H1 (cell line): ENCODE data around the gene ESRP2. TPM values are rescaled to one million over a fixed set of nuclear protein-coding genes. Genes with fewer than 3 reads are reported as not detected.

Source experiments
- CTCF ChIA-PET: fragments of 300-600 bp; sonication (Branson Sonifier 250); formaldehyde crosslinking; loops from one replicate; lab custom pipeline; 2021; ENCODE audit not compliant: partially characterized antibody; lab: Charles Lee
- POLR2A ChIA-PET: fragments of 300-600 bp; sonication (Branson Sonifier 250); formaldehyde crosslinking; loops from one replicate; lab custom pipeline; 2021; ENCODE audit warnings: inconsistent platforms; ENCODE audit not compliant: partially characterized antibody; lab: Charles Lee
- DNase-seq, 2 experiments: peaks; one replicate each; pipeline versions ENCODE4 v3.0.0 to v3.0.0-alpha.2; 2010 to 2022; ENCODE audit warnings: low spot score in 2 of 2, low read depth in 1 of 2, mixed read lengths in 1 of 2
- FAIRE-seq: peaks from 2 replicates; lab custom pipeline; 2011; peaks lifted over from hg19 to GRCh38; lab: Jason Lieb, UNC
- H2AFZ ChIP-seq: 2 replicates; pipeline ENCODE4 v1.8.1; 2012; ENCODE audit warnings: low read length, inconsistent platforms
- H2AK5ac ChIP-seq: 2 replicates; pipeline ENCODE4 v1.6.1; 2013; ENCODE audit warnings: low read depth, low read length
- H2BK120ac ChIP-seq: replicated peaks from 2 replicates; pipeline ENCODE3; 2013; ENCODE audit warnings: low read depth, low read length, inconsistent platforms
- H2BK12ac ChIP-seq: 2 replicates; pipeline ENCODE4 v1.6.1; 2013; ENCODE audit warnings: low read depth, low read length
- H2BK15ac ChIP-seq: 2 replicates; pipeline ENCODE4 v1.6.1; 2013; ENCODE audit warnings: low read length
- H2BK20ac ChIP-seq: 2 replicates; pipeline ENCODE4 v1.6.1; 2013; ENCODE audit warnings: low read length
- H2BK5ac ChIP-seq: 2 replicates; pipeline ENCODE4 v1.6.1; 2013; ENCODE audit warnings: low read depth, low read length
- H3K14ac ChIP-seq: 2 replicates; pipeline ENCODE4 v1.6.1; 2013; ENCODE audit warnings: inconsistent platforms; ENCODE audit not compliant: insufficient read length
- H3K18ac ChIP-seq: 2 replicates; pipeline ENCODE4 v1.6.1; 2013; ENCODE audit warnings: low read length; ENCODE audit errors: extremely low read depth
- H3K23ac ChIP-seq: 2 replicates; pipeline ENCODE4 v1.6.1; 2013; ENCODE audit warnings: inconsistent platforms; ENCODE audit not compliant: insufficient read length
- H3K23me2 ChIP-seq: 2 replicates; pipeline ENCODE4 v1.6.1; 2013; ENCODE audit warnings: low read depth, low read length
- H3K27ac ChIP-seq: 2 replicates; pipeline ENCODE4 v1.6.1; 2011; ENCODE audit warnings: low read depth, low read length, inconsistent platforms
- H3K27me3 ChIP-seq, 4 experiments: replicated peaks in 1 of 4; 1 replicate in 1 of 4; 2 replicates in 3 of 4; pipeline versions ENCODE4 v1.6.1 to v1.8.1; 2011 to 2013; ENCODE audit warnings: low read length in 3 of 4, mild to moderate bottlenecking in 3 of 4, inconsistent platforms in 2 of 4, mixed read lengths in 2 of 4, moderate library complexity in 1 of 4; ENCODE audit not compliant: control insufficient read depth in 3 of 4, insufficient read depth in 3 of 4; ENCODE audit errors: extremely low read depth in 1 of 4
- H3K36me3 ChIP-seq, 4 experiments: 2 replicates each; pipeline versions ENCODE4 v1.6.1 to v1.8.1; 2011 to 2013; ENCODE audit warnings: mild to moderate bottlenecking in 4 of 4, low read length in 3 of 4, moderate library complexity in 2 of 4, control low read depth in 1 of 4, inconsistent platforms in 1 of 4; ENCODE audit not compliant: insufficient read depth in 4 of 4, control insufficient read depth in 2 of 4
- H3K4ac ChIP-seq: replicated peaks from 2 replicates; pipeline ENCODE3; 2013; ENCODE audit warnings: low read length, low read depth, mixed read lengths, inconsistent platforms; ENCODE audit not compliant: insufficient read length
- H3K4me1 ChIP-seq, 4 experiments: replicated peaks in 1 of 4; 1 replicate in 1 of 4; 2 replicates in 3 of 4; pipeline versions ENCODE4 v1.6.1 to v1.8.1; 2011 to 2013; ENCODE audit warnings: low read length in 3 of 4, inconsistent platforms in 2 of 4, mixed read lengths in 1 of 4; ENCODE audit not compliant: insufficient read depth in 4 of 4, control insufficient read depth in 3 of 4
- H3K4me2 ChIP-seq, 2 experiments: 2 replicates each; pipeline versions ENCODE4 v1.6.1 to v1.8.1; 2011 to 2013; ENCODE audit warnings: low read depth in 2 of 2, low read length in 2 of 2, control low read depth in 1 of 2, inconsistent platforms in 1 of 2, mild to moderate bottlenecking in 1 of 2; ENCODE audit not compliant: insufficient read depth in 1 of 2
- H3K4me3 ChIP-seq, 4 experiments: fragments of 200-600, 300-600 bp in 1 of 4; sonication (generic), shearing (Covaris generic), sonication (Bioruptor Twin) in 1 of 4; 2 replicates each; pipeline versions ENCODE4 v1.5.1 to v1.8.1; 2011 to 2016; ENCODE audit warnings: low read length in 4 of 4, low read depth in 3 of 4, control low read depth in 2 of 4, inconsistent platforms in 2 of 4, mild to moderate bottlenecking in 2 of 4, mixed read lengths in 1 of 4, moderate library complexity in 1 of 4; ENCODE audit not compliant: insufficient read depth in 2 of 4; ENCODE audit errors: extremely low read depth in 1 of 4
- H3K56ac ChIP-seq: replicated peaks from 2 replicates; pipeline ENCODE3; 2013; ENCODE audit warnings: low read depth, mild to moderate bottlenecking, mixed read lengths, low read length, inconsistent platforms; ENCODE audit not compliant: insufficient read length
- H3K79me1 ChIP-seq: 2 replicates; pipeline ENCODE4 v1.6.1; 2013; ENCODE audit warnings: low read depth, low read length, control low read depth
- H3K79me2 ChIP-seq, 2 experiments: 2 replicates each; pipeline versions ENCODE4 v1.6.1 to v1.8.1; 2012 to 2013; ENCODE audit warnings: low read length in 2 of 2, mild to moderate bottlenecking in 2 of 2, inconsistent platforms in 1 of 2; ENCODE audit not compliant: insufficient read depth in 2 of 2, control insufficient read depth in 1 of 2
- H3K9ac ChIP-seq, 4 experiments: replicated peaks in 1 of 4; 1 replicate in 1 of 4; 2 replicates in 3 of 4; pipeline versions ENCODE4 v1.6.1 to v1.8.1; 2011 to 2013; ENCODE audit warnings: low read depth in 3 of 4, low read length in 3 of 4, control low read depth in 2 of 4, mild to moderate bottlenecking in 2 of 4, moderate library complexity in 2 of 4, inconsistent platforms in 1 of 4; ENCODE audit errors: extremely low read depth in 1 of 4
- H3K9me3 ChIP-seq, 2 experiments: 2 replicates each; pipeline versions ENCODE4 v1.6.1 to v1.8.1; 2012 to 2013; ENCODE audit warnings: mild to moderate bottlenecking in 2 of 2, moderate library complexity in 2 of 2, control low read depth in 1 of 2, inconsistent platforms in 1 of 2, low read depth in 1 of 2, low read length in 1 of 2, mixed read lengths in 1 of 2; ENCODE audit not compliant: insufficient read depth in 2 of 2
- H4K20me1 ChIP-seq, 2 experiments: replicated peaks in 1 of 2; 2 replicates each; pipeline versions ENCODE3 to v1.8.1; 2011 to 2013; ENCODE audit warnings: inconsistent platforms in 2 of 2, low read length in 2 of 2, mild to moderate bottlenecking in 1 of 2; ENCODE audit not compliant: insufficient read depth in 2 of 2, control insufficient read depth in 1 of 2
- H4K5ac ChIP-seq: 2 replicates; pipeline ENCODE4 v1.6.1; 2013; ENCODE audit warnings: low read length, low read depth, mixed read lengths, inconsistent platforms; ENCODE audit not compliant: insufficient read length
- H4K8ac ChIP-seq: 2 replicates; pipeline ENCODE4 v1.8.0; 2013; ENCODE audit warnings: mild to moderate bottlenecking, moderate library complexity, low read length, inconsistent platforms; ENCODE audit not compliant: insufficient read depth; ENCODE audit errors: extremely low read depth
- H4K91ac ChIP-seq: replicated peaks from 2 replicates; pipeline ENCODE3; 2013; ENCODE audit warnings: low read length, mixed read lengths, inconsistent platforms; ENCODE audit not compliant: insufficient read length
- ASH2L ChIP-seq: fragments of 200-600, 300-600 bp; sonication (generic); IDR thresholded peaks from one replicate; pipeline ENCODE4 v1.7.1; 2017; ENCODE audit warnings: low read length
- EP300 ChIP-seq, 2 experiments: IDR thresholded peaks; 1 replicate in 1 of 2; 2 replicates in 1 of 2; pipeline ENCODE4 v1.6.1; 2011 to 2012; ENCODE audit warnings: low read depth in 2 of 2, low read length in 2 of 2, mild to moderate bottlenecking in 2 of 2, borderline replicate concordance in 1 of 2, inconsistent platforms in 1 of 2, moderate library complexity in 1 of 2
- GTF2F1 ChIP-seq: IDR thresholded peaks from 2 replicates; pipeline ENCODE4 v1.6.1; 2012; ENCODE audit warnings: low read depth, low read length, improper control_type of control experiment, borderline replicate concordance
- JUN ChIP-seq: IDR thresholded peaks from 2 replicates; pipeline ENCODE4 v1.6.1; 2011; ENCODE audit warnings: low read depth, mild to moderate bottlenecking, improper control_type of control experiment, low read length
- JUND ChIP-seq: IDR thresholded peaks from 2 replicates; pipeline ENCODE4 v1.6.1; 2011; ENCODE audit warnings: mild to moderate bottlenecking, improper control_type of control experiment, low read length
- RNF2 ChIP-seq: fragments of 200-900, 300-1000 bp; sonication (generic); IDR thresholded peaks from 2 replicates; pipeline ENCODE4 v1.7.1; 2016; ENCODE audit warnings: borderline replicate concordance, low read depth, mild to moderate bottlenecking, antibody characterized with exemption, low read length; ENCODE audit not compliant: poor library complexity, severe bottlenecking; ENCODE audit errors: missing control alignments
- SIX5 ChIP-seq: IDR thresholded peaks from 2 replicates; pipeline ENCODE4 v1.6.1; 2011; ENCODE audit warnings: mild to moderate bottlenecking, low read depth, low read length
- SP4 ChIP-seq: IDR thresholded peaks from 2 replicates; pipeline ENCODE4 v1.6.1; 2012; ENCODE audit warnings: low read length, inconsistent platforms
- TAF1 ChIP-seq: IDR thresholded peaks from 2 replicates; pipeline ENCODE4 v1.6.1; 2011; ENCODE audit warnings: mild to moderate bottlenecking, low read depth, low read length
- WGBS, 2 experiments: shearing (Covaris generic) in 1 of 2; methylation state at CpG; one replicate each; pipeline versions ENCODE4 v1.1.6 to v1.1.7; 2013 to 2015; ENCODE audit warnings: low lambda C conversion rate in 2 of 2, mixed read lengths in 2 of 2, inconsistent platforms in 1 of 2, low coverage in 1 of 2, missing lambda C conversion rate in 1 of 2; ENCODE audit not compliant: insufficient replicate concordance in 2 of 2, insufficient coverage in 1 of 2, insufficient read length in 1 of 2; ENCODE audit errors: extremely low coverage in 1 of 2, missing lambda C conversion rate in 1 of 2; 5-methylcytosine and 5-hydroxymethylcytosine counted together
- polyA plus RNA-seq, 7 experiments: library from polyadenylated mRNA; depleted of rRNA in 3 of 7; stranded (reverse) in 5 of 7; unstranded in 2 of 7; fragments of >200 nt in 5 of 7; fragments of 200-250 nt in 2 of 7; gene quantifications; 1 replicate in 5 of 7; 2 replicates in 1 of 7; 4 replicates in 1 of 7; pipeline versions ENCODE4 v1.2.1 to v1.2.3, GENCODE V29; 2011 to 2013; ENCODE audit warnings: missing spikeins in 2 of 7, mixed read lengths in 2 of 7
- total RNA-seq: library from RNA; stranded (reverse); fragmentation: NEBNext Ultra II Directional; extraction: Animal tissue kit (Norgen Biotek cat#: 25700); gene quantifications from 2 replicates; pipeline ENCODE4 v1.2.1, GENCODE V29; 2021
- TF ChIP-seq, protein P1 (sequence below), 3 experiments: IDR thresholded peaks; 1 replicate in 2 of 3; 2 replicates in 1 of 3; pipeline versions ENCODE4 v1.5.1 to v1.6.1; 2011; ENCODE audit warnings: low read length in 3 of 3, mild to moderate bottlenecking in 3 of 3, inconsistent platforms in 2 of 3, low read depth in 1 of 3, moderate library complexity in 1 of 3; ENCODE audit not compliant: insufficient read depth in 1 of 3; ENCODE audit errors: control extremely low read depth in 1 of 3

Gene ESRP2
- total and polyA plus RNA-seq, 2 of the 8 experiments (the other 6 are each of a cell fraction or from before 2014, with no cell fraction given), result 35.1 to 45.8 TPM

DNA sequence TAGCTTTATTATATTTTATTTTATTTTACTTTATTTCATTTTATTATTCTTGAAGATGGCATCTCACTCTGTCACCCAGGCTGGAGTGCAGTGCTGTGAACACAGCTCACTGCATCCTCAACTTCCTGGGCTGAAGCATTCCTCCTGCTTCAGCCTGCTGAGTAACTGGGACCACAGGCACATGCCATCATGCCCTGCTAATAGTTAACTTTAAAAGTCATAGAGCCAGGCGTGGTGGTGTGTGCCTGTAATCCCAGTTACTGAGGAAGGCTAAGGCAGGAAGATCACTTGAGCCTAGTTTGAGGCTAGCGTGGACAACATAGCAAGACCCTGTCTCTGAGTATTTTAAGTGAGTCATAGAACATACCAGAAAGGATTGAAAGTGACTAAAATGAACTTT lies 38.7 kb downstream of the ESRP2 start:
- H3K18ac ChIP-seq, result no peak overlapping the region
- no peaks in the 10 kb centered on the region for H3K4me1 ChIP-seq
- no peaks in the 10 kb centered on the region for H3K9me3 ChIP-seq
- H4K5ac ChIP-seq, result no peak overlapping the region
- H2BK15ac ChIP-seq, result no peak overlapping the region
- H3K9ac ChIP-seq, result no peak overlapping the region
- no peaks in the 10 kb centered on the region for H3K23me2 ChIP-seq
- H3K36me3 ChIP-seq, result no peaks in the 10 kb centered on the region
- no peak overlapping the region for H2BK12ac ChIP-seq
- TF ChIP-seq EP300 (IDR thresholded peaks at IDR 0.05; ENCODE audit: borderline replicate concordance in 1 of 2, low read depth in 2 of 2, low read length in 2 of 2) (no peak), GTF2F1 (no peak), RNF2 (no peak), JUN (no peak), JUND (no peak), ASH2L (no peak), TAF1 (no peak), SP4 (no peak), SIX5 (no peak)
- TF ChIP-seq, protein P1, sequence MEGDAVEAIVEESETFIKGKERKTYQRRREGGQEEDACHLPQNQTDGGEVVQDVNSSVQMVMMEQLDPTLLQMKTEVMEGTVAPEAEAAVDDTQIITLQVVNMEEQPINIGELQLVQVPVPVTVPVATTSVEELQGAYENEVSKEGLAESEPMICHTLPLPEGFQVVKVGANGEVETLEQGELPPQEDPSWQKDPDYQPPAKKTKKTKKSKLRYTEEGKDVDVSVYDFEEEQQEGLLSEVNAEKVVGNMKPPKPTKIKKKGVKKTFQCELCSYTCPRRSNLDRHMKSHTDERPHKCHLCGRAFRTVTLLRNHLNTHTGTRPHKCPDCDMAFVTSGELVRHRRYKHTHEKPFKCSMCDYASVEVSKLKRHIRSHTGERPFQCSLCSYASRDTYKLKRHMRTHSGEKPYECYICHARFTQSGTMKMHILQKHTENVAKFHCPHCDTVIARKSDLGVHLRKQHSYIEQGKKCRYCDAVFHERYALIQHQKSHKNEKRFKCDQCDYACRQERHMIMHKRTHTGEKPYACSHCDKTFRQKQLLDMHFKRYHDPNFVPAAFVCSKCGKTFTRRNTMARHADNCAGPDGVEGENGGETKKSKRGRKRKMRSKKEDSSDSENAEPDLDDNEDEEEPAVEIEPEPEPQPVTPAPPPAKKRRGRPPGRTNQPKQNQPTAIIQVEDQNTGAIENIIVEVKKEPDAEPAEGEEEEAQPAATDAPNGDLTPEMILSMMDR (IDR thresholded peaks at IDR 0.05; ENCODE audit: control extremely low read depth in 1 of 3, insufficient read depth in 1 of 3, low read depth in 1 of 3, low read length in 3 of 3), result no peak
- TF ChIP-seq, all 59 proteins: peak for 0
- DNase-seq, result no peak
- Histone ChIP-seq H3K27me3 (no peaks in the 10 kb centered on the region), H3K27ac (no peak overlapping the region), H2BK20ac (no peak overlapping the region), H3K4me2 (no peak overlapping the region), H3K23ac (no peak overlapping the region), H2BK5ac (no peak overlapping the region), H2AK5ac (no peak overlapping the region), H3K4me3 (no peak overlapping the region), H2AFZ (no peak overlapping the region), H3K79me2 (no peaks in the 10 kb centered on the region), H4K20me1 (no peaks in the 10 kb centered on the region), H3K4ac (no peak overlapping the region), H3K56ac (no peak overlapping the region), H3K14ac (no peak overlapping the region), H4K91ac (no peak overlapping the region), H4K8ac (no peak overlapping the region), H3K79me1 (no peaks in the 10 kb centered on the region; the same call in 1 of the 2 replicates), H2BK120ac (no peak overlapping the region)
- CTCF ChIA-PET, result interaction anchor here (1.2 to 2.2 kb wide), 4 partner anchors 10 to 33 kb away, joined by 3 to 6 read pairs (median 5); no protein-coding TSS in a partner anchor
- POLR2A ChIA-PET, result interaction anchor here (0.9 kb wide), 1 partner anchor 44 kb away, joined by 3 read pairs; no protein-coding TSS in a partner anchor
- no peak for FAIRE-seq
- 95% methylated on average over 2 of the region's 2 CpGs; no CpG with 5 or more reads in 1 of the 2 experiments for WGBS, 2 experiments
